ENCODE measurements around the gene MARK1. TPM values are rescaled to one million over a fixed set of nuclear protein-coding genes. Genes with fewer than 3 reads are reported as not detected.

The MARK1 gene
- total and polyA plus RNA-seq, 2 of the 13 experiments (the other 11 are each of a cell fraction or from before 2014, with no cell fraction given), result not detected

- no peak for TF ChIP-seq SMAD1 (CRISPR knock-in tag; IDR thresholded peaks at IDR 0.05; ENCODE audit: borderline replicate concordance, low read depth)
- TF ChIP-seq ZNF605 (CRISPR knock-in tag; IDR thresholded peaks at IDR 0.05), result peak; percentile 53; the same call in 1 of the 2 replicates
- peak; percentile 54; the same call in 1 of the 2 replicates for TF ChIP-seq NR2C2 (CRISPR knock-in tag; IDR thresholded peaks at IDR 0.05; ENCODE audit: borderline replicate concordance)
- no peak for TF ChIP-seq ZNF616 (CRISPR knock-in tag; IDR thresholded peaks at IDR 0.05; ENCODE audit: low read depth)
- TF ChIP-seq AGO1 (IDR thresholded peaks at IDR 0.05; ENCODE audit: low read depth, low read length, poor library complexity, severe bottlenecking), result no peak
- no peak for TF ChIP-seq NR2F6 (IDR thresholded peaks at IDR 0.05)
- TF ChIP-seq NR2F6 (CRISPR knock-in tag; IDR thresholded peaks at IDR 0.05), result peak; percentile 48; the same call in 1 of the 2 replicates
- TF ChIP-seq, protein P1, sequence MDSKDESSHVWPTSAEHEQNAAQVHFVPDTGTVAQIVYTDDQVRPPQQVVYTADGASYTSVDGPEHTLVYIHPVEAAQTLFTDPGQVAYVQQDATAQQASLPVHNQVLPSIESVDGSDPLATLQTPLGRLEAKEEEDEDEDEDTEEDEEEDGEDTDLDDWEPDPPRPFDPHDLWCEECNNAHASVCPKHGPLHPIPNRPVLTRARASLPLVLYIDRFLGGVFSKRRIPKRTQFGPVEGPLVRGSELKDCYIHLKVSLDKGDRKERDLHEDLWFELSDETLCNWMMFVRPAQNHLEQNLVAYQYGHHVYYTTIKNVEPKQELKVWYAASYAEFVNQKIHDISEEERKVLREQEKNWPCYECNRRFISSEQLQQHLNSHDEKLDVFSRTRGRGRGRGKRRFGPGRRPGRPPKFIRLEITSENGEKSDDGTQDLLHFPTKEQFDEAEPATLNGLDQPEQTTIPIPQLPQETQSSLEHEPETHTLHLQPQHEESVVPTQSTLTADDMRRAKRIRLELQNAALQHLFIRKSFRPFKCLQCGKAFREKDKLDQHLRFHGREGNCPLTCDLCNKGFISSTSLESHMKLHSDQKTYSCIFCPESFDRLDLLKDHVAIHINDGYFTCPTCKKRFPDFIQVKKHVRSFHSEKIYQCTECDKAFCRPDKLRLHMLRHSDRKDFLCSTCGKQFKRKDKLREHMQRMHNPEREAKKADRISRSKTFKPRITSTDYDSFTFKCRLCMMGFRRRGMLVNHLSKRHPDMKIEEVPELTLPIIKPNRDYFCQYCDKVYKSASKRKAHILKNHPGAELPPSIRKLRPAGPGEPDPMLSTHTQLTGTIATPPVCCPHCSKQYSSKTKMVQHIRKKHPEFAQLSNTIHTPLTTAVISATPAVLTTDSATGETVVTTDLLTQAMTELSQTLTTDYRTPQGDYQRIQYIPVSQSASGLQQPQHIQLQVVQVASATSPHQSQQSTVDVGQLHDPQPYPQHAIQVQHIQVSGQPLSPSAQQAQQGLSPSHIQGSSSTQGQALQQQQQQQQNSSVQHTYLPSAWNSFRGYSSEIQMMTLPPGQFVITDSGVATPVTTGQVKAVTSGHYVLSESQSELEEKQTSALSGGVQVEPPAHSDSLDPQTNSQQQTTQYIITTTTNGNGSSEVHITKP (CRISPR knock-in tag; IDR thresholded peaks at IDR 0.05; ENCODE audit: low read depth), result no peak
- TF ChIP-seq KAT8 (CRISPR knock-in tag; IDR thresholded peaks at IDR 0.05), result peak; percentile 81; the same call in 1 of the 2 replicates
- TF ChIP-seq HNRNPL (IDR thresholded peaks at IDR 0.05; ENCODE audit: low read depth, low read length), result no peak
- peak; percentile 42; the same call in 1 of the 2 replicates for TF ChIP-seq SOX5 (CRISPR knock-in tag; IDR thresholded peaks at IDR 0.05; ENCODE audit: borderline replicate concordance)
- TF ChIP-seq PHF21A (CRISPR knock-in tag; IDR thresholded peaks at IDR 0.05), result peak; percentile 95
- TF ChIP-seq KLF11 (CRISPR knock-in tag; IDR thresholded peaks at IDR 0.05), result no peak
- TF ChIP-seq ZNF484 (CRISPR knock-in tag; IDR thresholded peaks at IDR 0.05; ENCODE audit: borderline replicate concordance, low read depth), result no peak
- TF ChIP-seq, protein P2, sequence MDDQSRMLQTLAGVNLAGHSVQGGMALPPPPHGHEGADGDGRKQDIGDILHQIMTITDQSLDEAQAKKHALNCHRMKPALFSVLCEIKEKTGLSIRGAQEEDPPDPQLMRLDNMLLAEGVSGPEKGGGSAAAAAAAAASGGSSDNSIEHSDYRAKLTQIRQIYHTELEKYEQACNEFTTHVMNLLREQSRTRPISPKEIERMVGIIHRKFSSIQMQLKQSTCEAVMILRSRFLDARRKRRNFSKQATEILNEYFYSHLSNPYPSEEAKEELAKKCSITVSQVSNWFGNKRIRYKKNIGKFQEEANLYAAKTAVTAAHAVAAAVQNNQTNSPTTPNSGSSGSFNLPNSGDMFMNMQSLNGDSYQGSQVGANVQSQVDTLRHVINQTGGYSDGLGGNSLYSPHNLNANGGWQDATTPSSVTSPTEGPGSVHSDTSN (CRISPR knock-in tag; IDR thresholded peaks at IDR 0.05; ENCODE audit: borderline replicate concordance), result no peak
- no peak for TF ChIP-seq NFE2L1 (CRISPR knock-in tag; IDR thresholded peaks at IDR 0.05; ENCODE audit: borderline replicate concordance)
- TF ChIP-seq, protein P3, sequence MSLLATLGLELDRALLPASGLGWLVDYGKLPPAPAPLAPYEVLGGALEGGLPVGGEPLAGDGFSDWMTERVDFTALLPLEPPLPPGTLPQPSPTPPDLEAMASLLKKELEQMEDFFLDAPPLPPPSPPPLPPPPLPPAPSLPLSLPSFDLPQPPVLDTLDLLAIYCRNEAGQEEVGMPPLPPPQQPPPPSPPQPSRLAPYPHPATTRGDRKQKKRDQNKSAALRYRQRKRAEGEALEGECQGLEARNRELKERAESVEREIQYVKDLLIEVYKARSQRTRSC (CRISPR knock-in tag; IDR thresholded peaks at IDR 0.05; ENCODE audit: low read depth), result no peak
- TF ChIP-seq ELK4 (CRISPR knock-in tag; IDR thresholded peaks at IDR 0.05; ENCODE audit: borderline replicate concordance), result no peak
- no peak for TF ChIP-seq EED (CRISPR knock-in tag; IDR thresholded peaks at IDR 0.05)
- TF ChIP-seq FOXJ3 (CRISPR knock-in tag; IDR thresholded peaks at IDR 0.05; ENCODE audit: borderline replicate concordance), result 0 out of 2 replicates have a peak, but pooled peaks have one; percentile 10
- TF ChIP-seq ZNF607 (CRISPR knock-in tag; IDR thresholded peaks at IDR 0.05; ENCODE audit: borderline replicate concordance), result peak; percentile 73; the same call in 1 of the 2 replicates
- TF ChIP-seq KDM2A (CRISPR knock-in tag; IDR thresholded peaks at IDR 0.05; ENCODE audit: borderline replicate concordance, low read depth), result peak; percentile 94
Observed at GRCh38 chr1:220690140-220691052, 162.5 kb downstream of the MARK1 start, which contains the start of gene C1orf115 (continued).
